K562 (cell line): ENCODE results near the gene DAB2IP.

Source experiments
- AFF4 ChIP-seq: sonication (generic); formaldehyde crosslinking; IDR thresholded peaks from 2 replicates; pipeline ENCODE4 v1.8.0; 2023; ENCODE audit warnings: mild to moderate bottlenecking, missing genetic modification reagents
- CTCF ChIP-seq, 3 experiments: IDR thresholded peaks in 2 of 3; conservative IDR thresholded peaks in 1 of 3; 2 replicates each; pipeline ENCODE4 v1.5.1; 2011 to 2012; ENCODE audit warnings: low read length in 3 of 3, mild to moderate bottlenecking in 3 of 3, control low read depth in 2 of 3, improper control_type of control experiment in 1 of 3, inconsistent platforms in 1 of 3, low read depth in 1 of 3, mixed read lengths in 1 of 3, moderate library complexity in 1 of 3; ENCODE audit not compliant: insufficient read depth in 2 of 3
- SREBF1 ChIP-seq: fragments of 150-350 bp; IDR thresholded peaks from 2 replicates; pipeline ENCODE4 v1.6.1; 2014; ENCODE audit warnings: antibody characterized with exemption, low read depth, low read length, borderline replicate concordance
- ZBTB26 ChIP-seq: fragments of 450-650 bp; formaldehyde crosslinking; IDR thresholded peaks from 2 replicates; pipeline ENCODE4 v1.4.0; 2022; ENCODE audit warnings: missing genetic modification characterization

GRCh38 chr9:121721058-121721350, 69.6 kb downstream of the DAB2IP start:
- TF ChIP-seq AFF4 (CRISPR knock-in tag) (no peak), ZBTB26 (CRISPR knock-in tag) (no peak), SREBF1 (no peak), CTCF (IDR thresholded peaks at IDR 0.05 in 2 of 3, conservative IDR thresholded peaks at IDR 0.05 in 1 of 3; ENCODE audit: insufficient read depth in 2 of 3, low read depth in 1 of 3, low read length in 3 of 3) (no peak)
